K562 (cell line): ENCODE data around the gene HPCAL1. TPM values are rescaled to one million over a fixed set of nuclear protein-coding genes. Genes with fewer than 3 reads are reported as not detected.

Experiments used
- ATF1 ChIP-seq, 2 experiments: fragments of 450-650 bp in 1 of 2; IDR thresholded peaks; 2 replicates each; pipeline ENCODE4 v1.6.1; 2016; ENCODE audit warnings: missing compliant biosample characterization in 1 of 2, missing genetic modification characterization in 1 of 2
- BMI1 ChIP-seq: fragments of 150-350 bp; IDR thresholded peaks from 2 replicates; pipeline ENCODE4 v1.6.1; 2014; ENCODE audit warnings: low read length
- CBX5 ChIP-seq: IDR thresholded peaks from 2 replicates; pipeline ENCODE4 v1.6.1; 2014; ENCODE audit warnings: low read depth, borderline replicate concordance
- CREBBP ChIP-seq: IDR thresholded peaks from one replicate; pipeline ENCODE4 v1.6.1; 2012; ENCODE audit warnings: low read depth, mild to moderate bottlenecking, control low read depth, inconsistent platforms, low read length
- CTBP1 ChIP-seq: fragments of 450-650 bp; IDR thresholded peaks from 2 replicates; pipeline ENCODE4 v1.6.1; 2016; ENCODE audit warnings: borderline replicate concordance
- GTF2A2 ChIP-seq: IDR thresholded peaks from 2 replicates; pipeline ENCODE4 v1.6.1; 2016; ENCODE audit warnings: mild to moderate bottlenecking, missing genetic modification characterization, missing compliant biosample characterization
- MIER1 ChIP-seq: fragments of 450-650 bp; IDR thresholded peaks from 2 replicates; pipeline ENCODE4 v1.6.1; 2016; ENCODE audit warnings: antibody characterized with exemption, mild to moderate bottlenecking, low read depth
- MITF ChIP-seq: IDR thresholded peaks from 2 replicates; pipeline ENCODE4 v1.6.1; 2014; ENCODE audit warnings: antibody characterized with exemption
- MNT ChIP-seq, 2 experiments: fragments of 450-650 bp; conservative IDR thresholded peaks; 2 replicates each; pipeline ENCODE4 v1.6.1; 2017; ENCODE audit warnings: mild to moderate bottlenecking in 2 of 2, moderate library complexity in 2 of 2
- NFATC3 ChIP-seq: fragments of 450-650 bp; IDR thresholded peaks from 2 replicates; pipeline ENCODE4 v1.6.1; 2017; ENCODE audit warnings: mild to moderate bottlenecking
- POLR2AphosphoS5 ChIP-seq: IDR thresholded peaks from 2 replicates; pipeline ENCODE4 v1.6.1; 2011; ENCODE audit warnings: mild to moderate bottlenecking, low read depth, low read length, moderate library complexity; ENCODE audit not compliant: control insufficient read depth, insufficient read depth
- SMARCA4 ChIP-seq: fragments of 450-650 bp; IDR thresholded peaks from 2 replicates; pipeline ENCODE4 v1.6.1; 2016
- TCF7 ChIP-seq: sonication (generic); IDR thresholded peaks from 2 replicates; pipeline ENCODE4 v1.6.1; 2016; ENCODE audit warnings: antibody characterized with exemption, borderline replicate concordance
- TCFL5 ChIP-seq: fragments of 250-450 bp; sonication (Bioruptor Pico); conservative IDR thresholded peaks from 2 replicates; pipeline ENCODE4 v1.6.1; 2021; ENCODE audit warnings: mild to moderate bottlenecking, moderate library complexity, matching md5 sums
- TEAD2 ChIP-seq: fragments of 450-650 bp; IDR thresholded peaks from 2 replicates; pipeline ENCODE4 v1.6.1; 2016; ENCODE audit warnings: missing genetic modification characterization, control low read depth, missing compliant biosample characterization
- THRAP3 ChIP-seq: fragments of 450-650 bp; IDR thresholded peaks from 2 replicates; pipeline ENCODE4 v1.6.1; 2016; ENCODE audit warnings: mild to moderate bottlenecking, inconsistent platforms, borderline replicate concordance
- TRIM25 ChIP-seq: fragments of 450-650 bp; IDR thresholded peaks from 2 replicates; pipeline ENCODE4 v1.7.0; 2016; ENCODE audit warnings: borderline replicate concordance
- UBTF ChIP-seq, 2 experiments: IDR thresholded peaks; 2 replicates each; pipeline ENCODE4 v1.6.1; 2012; ENCODE audit warnings: improper control_type of control experiment in 2 of 2, low read depth in 2 of 2, low read length in 2 of 2, borderline replicate concordance in 1 of 2
- ZBTB7A ChIP-seq: IDR thresholded peaks from 2 replicates; pipeline ENCODE4 v1.6.1; 2011; ENCODE audit warnings: low read depth, mild to moderate bottlenecking, low read length, moderate library complexity, borderline replicate concordance; ENCODE audit not compliant: control insufficient read depth
- ZNF347 ChIP-seq: fragments of 450-650 bp; formaldehyde crosslinking; IDR thresholded peaks from 2 replicates; pipeline ENCODE4 v1.4.0; 2020; ENCODE audit warnings: low read depth, mild to moderate bottlenecking, moderate library complexity
- ZNF668 ChIP-seq: fragments of 250-450 bp; sonication (Bioruptor Pico); IDR thresholded peaks from 2 replicates; pipeline ENCODE4 v1.8.0; 2022; ENCODE audit warnings: mild to moderate bottlenecking, inconsistent platforms
- polyA plus RNA-seq, 8 experiments: library from polyadenylated mRNA; depleted of rRNA in 4 of 8; stranded (reverse) in 5 of 8; unstranded in 3 of 8; fragments of >200 nt; fragmentation: Nextera tagmentation in 2 of 8; fragmentation: Illumina TruSeq in 1 of 8; extraction: Ambion mirVana in 2 of 8; extraction: Trizol in 1 of 8; gene quantifications; 2 replicates each; pipeline versions ENCODE4 v1.2.1 to v1.2.3, GENCODE V29; 2011 to 2014; ENCODE audit warnings: inconsistent platforms in 1 of 8, missing spikeins in 1 of 8
- total RNA-seq, 7 experiments: library from RNA; depleted of rRNA in 6 of 7; stranded (reverse); fragments of >200 nt in 6 of 7; fragmentation: Illumina TruSeq in 2 of 7; extraction: Trizol in 2 of 7; gene quantifications; 2 replicates each; pipeline versions ENCODE4 v1.2.1 to v1.2.3, GENCODE V29; 2011 to 2021; ENCODE audit warnings: low replicate concordance in 1 of 7

HPCAL1 gene
- total and polyA plus RNA-seq, 9 of the 15 experiments (the other 6 are each of a cell fraction or from before 2014, with no cell fraction given), result 2.7 to 65.5 (median 23.9) TPM

- TF ChIP-seq ATF1 (CRISPR knock-in tag; IDR thresholded peaks at IDR 0.05), result no peak
- TF ChIP-seq ATF1 (tag; IDR thresholded peaks at IDR 0.05), result peak; percentile 34; the same call in 1 of the 2 replicates
- TF ChIP-seq TRIM25, result no peak
- TF ChIP-seq UBTF (IDR thresholded peaks at IDR 0.05; ENCODE audit: borderline replicate concordance in 1 of 2, low read depth in 2 of 2, low read length in 2 of 2), result no peak
- peak; percentile 92; the same call in 1 of the 2 replicates for TF ChIP-seq ZBTB7A
- no peak for TF ChIP-seq TCFL5 (CRISPR knock-in tag)
- peak; percentile 46; the same call in 1 of the 2 replicates for TF ChIP-seq SMARCA4
- TF ChIP-seq MIER1, result no peak
- TF ChIP-seq THRAP3, result no peak
- no peak for TF ChIP-seq TEAD2 (tag)
- peak; percentile 18; the same call in 1 of the 2 replicates for TF ChIP-seq POLR2AphosphoS5
- TF ChIP-seq CBX5, result no peak
- TF ChIP-seq TCF7, result no peak
- no peak for TF ChIP-seq ZNF668 (CRISPR knock-in tag)
- no peak for TF ChIP-seq BMI1
- no peak for TF ChIP-seq NFATC3
- peak; percentile 65; the same call in 1 of the 2 replicates for TF ChIP-seq CTBP1
- no peak for TF ChIP-seq CREBBP
- TF ChIP-seq ZNF347 (CRISPR knock-in tag), result no peak
- TF ChIP-seq MITF, result no peak
- TF ChIP-seq GTF2A2 (tag), result 0 out of 2 replicates have a peak, but pooled peaks have one; percentile 16
- no peak; a peak in 2 of 4 replicates for TF ChIP-seq MNT (conservative IDR thresholded peaks at IDR 0.05)
These were observed 105.3 kb downstream of the HPCAL1 start (continued) for GRCh38 chr2:10407841-10408648.
